H1 (cell line): ENCODE measurements around the gene PNRC2. TPM values are rescaled to one million over a fixed set of nuclear protein-coding genes. Genes with fewer than 3 reads are reported as not detected.

Experiments used
- CTCF ChIA-PET: fragments of 300-600 bp; sonication (Branson Sonifier 250); formaldehyde crosslinking; loops from one replicate; lab custom pipeline; 2021; ENCODE audit not compliant: partially characterized antibody; lab: Charles Lee
- POLR2A ChIA-PET: fragments of 300-600 bp; sonication (Branson Sonifier 250); formaldehyde crosslinking; loops from one replicate; lab custom pipeline; 2021; ENCODE audit warnings: inconsistent platforms; ENCODE audit not compliant: partially characterized antibody; lab: Charles Lee
- DNase-seq, 2 experiments: peaks; one replicate each; pipeline versions ENCODE4 v3.0.0 to v3.0.0-alpha.2; 2010 to 2022; ENCODE audit warnings: low spot score in 2 of 2, low read depth in 1 of 2, mixed read lengths in 1 of 2
- FAIRE-seq: peaks from 2 replicates; lab custom pipeline; 2011; peaks lifted over from hg19 to GRCh38; lab: Jason Lieb, UNC
- H2AFZ ChIP-seq: 2 replicates; pipeline ENCODE4 v1.8.1; 2012; ENCODE audit warnings: low read length, inconsistent platforms
- H2AK5ac ChIP-seq: 2 replicates; pipeline ENCODE4 v1.6.1; 2013; ENCODE audit warnings: low read depth, low read length
- H2BK120ac ChIP-seq: replicated peaks from 2 replicates; pipeline ENCODE3; 2013; ENCODE audit warnings: low read depth, low read length, inconsistent platforms
- H2BK12ac ChIP-seq: 2 replicates; pipeline ENCODE4 v1.6.1; 2013; ENCODE audit warnings: low read depth, low read length
- H2BK15ac ChIP-seq: 2 replicates; pipeline ENCODE4 v1.6.1; 2013; ENCODE audit warnings: low read length
- H2BK20ac ChIP-seq: 2 replicates; pipeline ENCODE4 v1.6.1; 2013; ENCODE audit warnings: low read length
- H2BK5ac ChIP-seq: 2 replicates; pipeline ENCODE4 v1.6.1; 2013; ENCODE audit warnings: low read depth, low read length
- H3K14ac ChIP-seq: 2 replicates; pipeline ENCODE4 v1.6.1; 2013; ENCODE audit warnings: inconsistent platforms; ENCODE audit not compliant: insufficient read length
- H3K18ac ChIP-seq: 2 replicates; pipeline ENCODE4 v1.6.1; 2013; ENCODE audit warnings: low read length; ENCODE audit errors: extremely low read depth
- H3K23ac ChIP-seq: 2 replicates; pipeline ENCODE4 v1.6.1; 2013; ENCODE audit warnings: inconsistent platforms; ENCODE audit not compliant: insufficient read length
- H3K23me2 ChIP-seq: 2 replicates; pipeline ENCODE4 v1.6.1; 2013; ENCODE audit warnings: low read depth, low read length
- H3K27ac ChIP-seq: 2 replicates; pipeline ENCODE4 v1.6.1; 2011; ENCODE audit warnings: low read depth, low read length, inconsistent platforms
- H3K27me3 ChIP-seq, 4 experiments: replicated peaks in 1 of 4; 1 replicate in 1 of 4; 2 replicates in 3 of 4; pipeline versions ENCODE4 v1.6.1 to v1.8.1; 2011 to 2013; ENCODE audit warnings: low read length in 3 of 4, mild to moderate bottlenecking in 3 of 4, inconsistent platforms in 2 of 4, mixed read lengths in 2 of 4, moderate library complexity in 1 of 4; ENCODE audit not compliant: control insufficient read depth in 3 of 4, insufficient read depth in 3 of 4; ENCODE audit errors: extremely low read depth in 1 of 4
- H3K36me3 ChIP-seq, 4 experiments: 2 replicates each; pipeline versions ENCODE4 v1.6.1 to v1.8.1; 2011 to 2013; ENCODE audit warnings: mild to moderate bottlenecking in 4 of 4, low read length in 3 of 4, moderate library complexity in 2 of 4, control low read depth in 1 of 4, inconsistent platforms in 1 of 4; ENCODE audit not compliant: insufficient read depth in 4 of 4, control insufficient read depth in 2 of 4
- H3K4ac ChIP-seq: replicated peaks from 2 replicates; pipeline ENCODE3; 2013; ENCODE audit warnings: low read length, low read depth, mixed read lengths, inconsistent platforms; ENCODE audit not compliant: insufficient read length
- H3K4me1 ChIP-seq, 4 experiments: replicated peaks in 1 of 4; 1 replicate in 1 of 4; 2 replicates in 3 of 4; pipeline versions ENCODE4 v1.6.1 to v1.8.1; 2011 to 2013; ENCODE audit warnings: low read length in 3 of 4, inconsistent platforms in 2 of 4, mixed read lengths in 1 of 4; ENCODE audit not compliant: insufficient read depth in 4 of 4, control insufficient read depth in 3 of 4
- H3K4me2 ChIP-seq, 2 experiments: 2 replicates each; pipeline versions ENCODE4 v1.6.1 to v1.8.1; 2011 to 2013; ENCODE audit warnings: low read depth in 2 of 2, low read length in 2 of 2, control low read depth in 1 of 2, inconsistent platforms in 1 of 2, mild to moderate bottlenecking in 1 of 2; ENCODE audit not compliant: insufficient read depth in 1 of 2
- H3K4me3 ChIP-seq, 4 experiments: fragments of 200-600, 300-600 bp in 1 of 4; sonication (generic), shearing (Covaris generic), sonication (Bioruptor Twin) in 1 of 4; 2 replicates each; pipeline versions ENCODE4 v1.5.1 to v1.8.1; 2011 to 2016; ENCODE audit warnings: low read length in 4 of 4, low read depth in 3 of 4, control low read depth in 2 of 4, inconsistent platforms in 2 of 4, mild to moderate bottlenecking in 2 of 4, mixed read lengths in 1 of 4, moderate library complexity in 1 of 4; ENCODE audit not compliant: insufficient read depth in 2 of 4; ENCODE audit errors: extremely low read depth in 1 of 4
- H3K56ac ChIP-seq: replicated peaks from 2 replicates; pipeline ENCODE3; 2013; ENCODE audit warnings: low read depth, mild to moderate bottlenecking, mixed read lengths, low read length, inconsistent platforms; ENCODE audit not compliant: insufficient read length
- H3K79me1 ChIP-seq: 2 replicates; pipeline ENCODE4 v1.6.1; 2013; ENCODE audit warnings: low read depth, low read length, control low read depth
- H3K79me2 ChIP-seq, 2 experiments: 2 replicates each; pipeline versions ENCODE4 v1.6.1 to v1.8.1; 2012 to 2013; ENCODE audit warnings: low read length in 2 of 2, mild to moderate bottlenecking in 2 of 2, inconsistent platforms in 1 of 2; ENCODE audit not compliant: insufficient read depth in 2 of 2, control insufficient read depth in 1 of 2
- H3K9ac ChIP-seq, 4 experiments: replicated peaks in 1 of 4; 1 replicate in 1 of 4; 2 replicates in 3 of 4; pipeline versions ENCODE4 v1.6.1 to v1.8.1; 2011 to 2013; ENCODE audit warnings: low read depth in 3 of 4, low read length in 3 of 4, control low read depth in 2 of 4, mild to moderate bottlenecking in 2 of 4, moderate library complexity in 2 of 4, inconsistent platforms in 1 of 4; ENCODE audit errors: extremely low read depth in 1 of 4
- H3K9me3 ChIP-seq, 2 experiments: 2 replicates each; pipeline versions ENCODE4 v1.6.1 to v1.8.1; 2012 to 2013; ENCODE audit warnings: mild to moderate bottlenecking in 2 of 2, moderate library complexity in 2 of 2, control low read depth in 1 of 2, inconsistent platforms in 1 of 2, low read depth in 1 of 2, low read length in 1 of 2, mixed read lengths in 1 of 2; ENCODE audit not compliant: insufficient read depth in 2 of 2
- H4K20me1 ChIP-seq, 2 experiments: replicated peaks in 1 of 2; 2 replicates each; pipeline versions ENCODE3 to v1.8.1; 2011 to 2013; ENCODE audit warnings: inconsistent platforms in 2 of 2, low read length in 2 of 2, mild to moderate bottlenecking in 1 of 2; ENCODE audit not compliant: insufficient read depth in 2 of 2, control insufficient read depth in 1 of 2
- H4K5ac ChIP-seq: 2 replicates; pipeline ENCODE4 v1.6.1; 2013; ENCODE audit warnings: low read length, low read depth, mixed read lengths, inconsistent platforms; ENCODE audit not compliant: insufficient read length
- H4K8ac ChIP-seq: 2 replicates; pipeline ENCODE4 v1.8.0; 2013; ENCODE audit warnings: mild to moderate bottlenecking, moderate library complexity, low read length, inconsistent platforms; ENCODE audit not compliant: insufficient read depth; ENCODE audit errors: extremely low read depth
- H4K91ac ChIP-seq: replicated peaks from 2 replicates; pipeline ENCODE3; 2013; ENCODE audit warnings: low read length, mixed read lengths, inconsistent platforms; ENCODE audit not compliant: insufficient read length
- FOSL1 ChIP-seq: IDR thresholded peaks from 2 replicates; pipeline ENCODE4 v1.6.1; 2011; ENCODE audit warnings: mild to moderate bottlenecking, low read depth, low read length, moderate library complexity; ENCODE audit not compliant: insufficient read depth
- KDM5A ChIP-seq: fragments of 200-600 bp; IDR thresholded peaks from 2 replicates; pipeline ENCODE4 v1.7.1; 2012; ENCODE audit warnings: mild to moderate bottlenecking, low read length, inconsistent platforms, mixed read lengths
- MAFK ChIP-seq: IDR thresholded peaks from 2 replicates; pipeline ENCODE4 v1.6.1; 2012; ENCODE audit warnings: low read depth, mild to moderate bottlenecking, improper control_type of control experiment, low read length
- NANOG ChIP-seq: IDR thresholded peaks from 2 replicates; pipeline ENCODE4 v1.6.1; 2011; ENCODE audit warnings: low read length, low read depth, mild to moderate bottlenecking, inconsistent platforms; ENCODE audit not compliant: insufficient read depth, poor library complexity, severe bottlenecking
- NRF1 ChIP-seq: IDR thresholded peaks from 2 replicates; pipeline ENCODE4 v1.6.1; 2011; ENCODE audit warnings: mild to moderate bottlenecking, low read depth, low read length, improper control_type of control experiment
- USF2 ChIP-seq: IDR thresholded peaks from 2 replicates; pipeline ENCODE4 v1.6.1; 2011; ENCODE audit warnings: low read length, improper control_type of control experiment
- WGBS, 2 experiments: shearing (Covaris generic) in 1 of 2; methylation state at CpG; one replicate each; pipeline versions ENCODE4 v1.1.6 to v1.1.7; 2013 to 2015; ENCODE audit warnings: low lambda C conversion rate in 2 of 2, mixed read lengths in 2 of 2, inconsistent platforms in 1 of 2, low coverage in 1 of 2, missing lambda C conversion rate in 1 of 2; ENCODE audit not compliant: insufficient replicate concordance in 2 of 2, insufficient coverage in 1 of 2, insufficient read length in 1 of 2; ENCODE audit errors: extremely low coverage in 1 of 2, missing lambda C conversion rate in 1 of 2; 5-methylcytosine and 5-hydroxymethylcytosine counted together
- polyA plus RNA-seq, 7 experiments: library from polyadenylated mRNA; depleted of rRNA in 3 of 7; stranded (reverse) in 5 of 7; unstranded in 2 of 7; fragments of >200 nt in 5 of 7; fragments of 200-250 nt in 2 of 7; gene quantifications; 1 replicate in 5 of 7; 2 replicates in 1 of 7; 4 replicates in 1 of 7; pipeline versions ENCODE4 v1.2.1 to v1.2.3, GENCODE V29; 2011 to 2013; ENCODE audit warnings: missing spikeins in 2 of 7, mixed read lengths in 2 of 7
- total RNA-seq: library from RNA; stranded (reverse); fragmentation: NEBNext Ultra II Directional; extraction: Animal tissue kit (Norgen Biotek cat#: 25700); gene quantifications from 2 replicates; pipeline ENCODE4 v1.2.1, GENCODE V29; 2021

Gene PNRC2
- total and polyA plus RNA-seq, 2 of the 8 experiments (the other 6 are each of a cell fraction or from before 2014, with no cell fraction given) = 57.5 to 147 TPM

- Histone ChIP-seq H3K4me1 (peaks cover 0 to 2% (median under 1%) of the 10 kb centered on the region in 4 experiments; a peak in 3 of 7 replicates), H3K9me3 (no peaks in the 10 kb centered on the region), H3K9ac (no peak overlapping the region), H3K27me3 (0 out of 7 replicates have a peak, but pooled peaks cover 0 to 1% (median 0%) of the 10 kb centered on the region in 4 experiments), H2BK20ac (no peak overlapping the region), H3K18ac (no peak overlapping the region), H3K23ac (no peak overlapping the region), H3K4me3 (no peak overlapping the region), H3K14ac (no peak overlapping the region), H3K79me2 (no peaks in the 10 kb centered on the region), H3K79me1 (no peaks in the 10 kb centered on the region), H2BK15ac (no peak overlapping the region), H3K4me2 (no peak overlapping the region), H3K4ac (no peak overlapping the region), H3K23me2 (no peaks in the 10 kb centered on the region), H2BK120ac (no peak overlapping the region), H2AK5ac (no peak overlapping the region), H4K5ac (no peak overlapping the region), H2BK5ac (no peak overlapping the region), H2AFZ (no peak overlapping the region), H3K36me3 (no peaks in the 10 kb centered on the region; a peak in 1 of 8 replicates), H4K20me1 (no peaks in the 10 kb centered on the region), H4K91ac (no peak overlapping the region), H3K56ac (no peak overlapping the region), H4K8ac (no peak overlapping the region; the same call in 1 of the 2 replicates), H2BK12ac (no peak overlapping the region), H3K27ac (no peak overlapping the region)
- ChIA-PET POLR2A (no interaction called here), CTCF (interaction anchor here (0.9 to 5.1 kb wide), 4 partner anchors 41 to 140 kb away, joined by 3 to 28 read pairs (median 4); no protein-coding TSS in a partner anchor)
- WGBS, 2 experiments = 90% methylated on average over 8 of the region's 8 CpGs; no CpG with 5 or more reads in 1 of the 2 experiments
- DNase-seq = no peak
- TF ChIP-seq MAFK (no peak), NRF1 (no peak), USF2 (no peak), FOSL1 (no peak), KDM5A (no peak), NANOG (no peak)
- no peak for FAIRE-seq
These were observed 47.7 kb upstream of the PNRC2 start for GRCh38 chr1:23911921-23912320.
